C4-2B (cell line): ENCODE measurements around the gene MRGPRE.

Source experiments
- ZFX ChIP-seq: fragments of 450-650 bp; IDR thresholded peaks from 2 replicates; pipeline ENCODE4 v1.6.1; 2017
- TF ChIP-seq, protein P1 (sequence below): fragments of 450-650 bp; conservative IDR thresholded peaks from 2 replicates; pipeline ENCODE4 v1.5.1; 2017; ENCODE audit warnings: mild to moderate bottlenecking

DNA sequence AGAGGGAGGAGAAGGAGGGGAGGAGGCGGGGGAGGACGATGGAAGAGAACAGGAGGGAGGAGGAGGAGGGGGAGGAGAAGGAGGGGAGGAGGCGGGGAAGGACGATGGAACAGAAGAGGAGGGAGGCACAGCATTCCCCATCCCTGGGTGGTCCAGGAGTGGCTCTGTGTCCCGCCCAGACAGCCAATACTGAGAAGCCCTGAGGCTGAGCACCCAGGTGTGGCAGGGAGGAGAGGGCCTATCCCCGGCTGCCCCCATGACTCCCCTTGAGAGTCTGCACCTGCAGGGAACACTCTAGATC is 717 bp downstream of the MRGPRE start:
- TF ChIP-seq, protein P1, sequence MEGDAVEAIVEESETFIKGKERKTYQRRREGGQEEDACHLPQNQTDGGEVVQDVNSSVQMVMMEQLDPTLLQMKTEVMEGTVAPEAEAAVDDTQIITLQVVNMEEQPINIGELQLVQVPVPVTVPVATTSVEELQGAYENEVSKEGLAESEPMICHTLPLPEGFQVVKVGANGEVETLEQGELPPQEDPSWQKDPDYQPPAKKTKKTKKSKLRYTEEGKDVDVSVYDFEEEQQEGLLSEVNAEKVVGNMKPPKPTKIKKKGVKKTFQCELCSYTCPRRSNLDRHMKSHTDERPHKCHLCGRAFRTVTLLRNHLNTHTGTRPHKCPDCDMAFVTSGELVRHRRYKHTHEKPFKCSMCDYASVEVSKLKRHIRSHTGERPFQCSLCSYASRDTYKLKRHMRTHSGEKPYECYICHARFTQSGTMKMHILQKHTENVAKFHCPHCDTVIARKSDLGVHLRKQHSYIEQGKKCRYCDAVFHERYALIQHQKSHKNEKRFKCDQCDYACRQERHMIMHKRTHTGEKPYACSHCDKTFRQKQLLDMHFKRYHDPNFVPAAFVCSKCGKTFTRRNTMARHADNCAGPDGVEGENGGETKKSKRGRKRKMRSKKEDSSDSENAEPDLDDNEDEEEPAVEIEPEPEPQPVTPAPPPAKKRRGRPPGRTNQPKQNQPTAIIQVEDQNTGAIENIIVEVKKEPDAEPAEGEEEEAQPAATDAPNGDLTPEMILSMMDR = no peak
- TF ChIP-seq ZFX = no peak
